Right lobe of liver (tissue), 6 donors: Measurements from ENCODE around the gene GNG12. TPM values are rescaled to one million over a fixed set of nuclear protein-coding genes. Genes with fewer than 3 reads are reported as not detected.

Experiments
- ATAC-seq, 4 donors: fragments of 200-7000 bp; cut with Tn5 transposase; one replicate each; pipeline ENCODE4 v1.9.1; 2020; ENCODE audit warnings: mild to moderate bottlenecking in 4 of 4, moderate library complexity in 4 of 4
- DNase-seq, 3 donors: peaks; one replicate each; pipeline ENCODE4 v3.0.0-alpha.2; 2020
- H3K27ac ChIP-seq, 3 donors: fragments of 200-600 bp; one replicate each; pipeline ENCODE4 v1.8.0; 2022
- H3K27me3 ChIP-seq, 2 donors: fragments of 200-600 bp; one replicate each; pipeline ENCODE4 v1.8.0; 2022
- H3K36me3 ChIP-seq, 4 donors: fragments of 200-600 bp; sonication (generic) in 1 of 4; one replicate each; pipeline versions ENCODE4 v1.5.1 to v1.8.0; 2017 to 2022; ENCODE audit warnings: control low read depth in 1 of 4
- H3K4me1 ChIP-seq, 4 donors: fragments of 200-600 bp; sonication (generic) in 1 of 4; one replicate each; pipeline versions ENCODE4 v1.5.1 to v1.8.0; 2017 to 2022; ENCODE audit warnings: control low read depth in 1 of 4
- H3K4me3 ChIP-seq, 3 donors: fragments of 200-600 bp; one replicate each; pipeline ENCODE4 v1.8.0; 2022
- H3K9me3 ChIP-seq, 4 donors: fragments of 200-600 bp; sonication (generic) in 1 of 4; one replicate each; pipeline versions ENCODE4 v1.5.1 to v1.8.0; 2017 to 2022; ENCODE audit warnings: control low read depth in 1 of 4
- POLR2A ChIP-seq: fragments of 450-650 bp; IDR thresholded peaks from one replicate; pipeline ENCODE4 v1.6.1; 2017; ENCODE audit warnings: antibody characterized with exemption, mild to moderate bottlenecking
- WGBS: methylation state at CpG from one replicate; pipeline ENCODE4 v1.1.6; 2018; ENCODE audit warnings: low coverage, low lambda C conversion rate; ENCODE audit not compliant: insufficient coverage; ENCODE audit errors: missing lambda C conversion rate; 5-methylcytosine and 5-hydroxymethylcytosine counted together
- intact Hi-C, 2 donors: fragments of 100-400 bp; cut with DNase I; formaldehyde crosslinking; loops; one replicate each; pipeline versions ENCODE4 v1.11.2 to v1.14.1; 2022
- total RNA-seq, 6 experiments: library from RNA; depleted of rRNA in 2 of 6; stranded (reverse); fragments of >200 nt in 2 of 6; fragmentation: NEBNext Ultra II Directional in 3 of 6; extraction: Animal tissue kit (Norgen Biotek cat#: 25700) in 3 of 6; gene quantifications; one replicate each; pipeline versions ENCODE4 v1.1.0 to v1.2.4, GENCODE V29; 2016 to 2023
- TF ChIP-seq, protein P1 (sequence below), 4 donors: fragments of 200-600 bp in 3 of 4; fragments of 450-650 bp in 1 of 4; IDR thresholded peaks; one replicate each; pipeline versions ENCODE4 v1.5.1 to v1.8.0; 2016 to 2022; ENCODE audit warnings: antibody characterized with exemption in 4 of 4, mild to moderate bottlenecking in 2 of 4
- donor health status: DM: no; HTN: yes; CAD: no.
- donor health status: DM: no; HTN: no; CAD: no.
- donor health status: DM: no; HTN: no; CAD: no.
- donor health status: DM: no; HTN: yes; CAD: no.
- donor health status: DM: no; HTN: yes; CAD: no.

Gene GNG12
- total RNA-seq, 6 experiments from 2014 or later: 18.8 to 52.7 (median 33.9) TPM

DNA sequence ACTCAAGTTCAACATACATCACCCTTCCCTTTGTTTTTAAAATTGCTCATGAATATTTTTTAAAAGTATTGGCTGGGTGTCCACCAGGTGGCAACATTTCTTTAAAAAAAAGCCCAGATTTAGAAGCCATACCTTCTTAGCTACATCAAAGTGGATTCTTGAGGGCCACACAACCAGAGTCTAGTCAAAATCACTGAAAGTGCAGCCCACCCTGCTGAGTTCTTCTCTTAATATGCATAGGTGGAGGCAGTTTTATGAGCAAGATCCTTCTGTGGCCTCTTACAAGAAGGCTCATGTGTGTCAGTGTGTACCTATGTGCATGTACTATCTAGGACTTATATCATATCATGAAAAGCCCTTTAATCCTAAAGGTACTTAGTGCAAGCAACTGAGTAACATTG is 16.9 kb upstream of the GNG12 start:
- intact Hi-C loops: loop anchor here (10.0 kb wide), 2 partner anchors 165 to 255 kb away; no protein-coding TSS in a partner anchor
- Histone ChIP-seq H3K27ac (no peak overlapping the region), H3K4me3 (no peak overlapping the region), H3K27me3 (no peaks in the 10 kb centered on the region), H3K4me1 (no peaks in the 10 kb centered on the region), H3K9me3 (no peaks in the 10 kb centered on the region), H3K36me3 (no peaks in the 10 kb centered on the region)
- ATAC-seq (peak; percentile 34 to 65 (median 64)), DNase-seq (no peak)
- no peak for TF ChIP-seq POLR2A
- TF ChIP-seq, protein P1, sequence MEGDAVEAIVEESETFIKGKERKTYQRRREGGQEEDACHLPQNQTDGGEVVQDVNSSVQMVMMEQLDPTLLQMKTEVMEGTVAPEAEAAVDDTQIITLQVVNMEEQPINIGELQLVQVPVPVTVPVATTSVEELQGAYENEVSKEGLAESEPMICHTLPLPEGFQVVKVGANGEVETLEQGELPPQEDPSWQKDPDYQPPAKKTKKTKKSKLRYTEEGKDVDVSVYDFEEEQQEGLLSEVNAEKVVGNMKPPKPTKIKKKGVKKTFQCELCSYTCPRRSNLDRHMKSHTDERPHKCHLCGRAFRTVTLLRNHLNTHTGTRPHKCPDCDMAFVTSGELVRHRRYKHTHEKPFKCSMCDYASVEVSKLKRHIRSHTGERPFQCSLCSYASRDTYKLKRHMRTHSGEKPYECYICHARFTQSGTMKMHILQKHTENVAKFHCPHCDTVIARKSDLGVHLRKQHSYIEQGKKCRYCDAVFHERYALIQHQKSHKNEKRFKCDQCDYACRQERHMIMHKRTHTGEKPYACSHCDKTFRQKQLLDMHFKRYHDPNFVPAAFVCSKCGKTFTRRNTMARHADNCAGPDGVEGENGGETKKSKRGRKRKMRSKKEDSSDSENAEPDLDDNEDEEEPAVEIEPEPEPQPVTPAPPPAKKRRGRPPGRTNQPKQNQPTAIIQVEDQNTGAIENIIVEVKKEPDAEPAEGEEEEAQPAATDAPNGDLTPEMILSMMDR (IDR thresholded peaks at IDR 0.05): peak; percentile 55 to 57 (median 56)

DNA sequence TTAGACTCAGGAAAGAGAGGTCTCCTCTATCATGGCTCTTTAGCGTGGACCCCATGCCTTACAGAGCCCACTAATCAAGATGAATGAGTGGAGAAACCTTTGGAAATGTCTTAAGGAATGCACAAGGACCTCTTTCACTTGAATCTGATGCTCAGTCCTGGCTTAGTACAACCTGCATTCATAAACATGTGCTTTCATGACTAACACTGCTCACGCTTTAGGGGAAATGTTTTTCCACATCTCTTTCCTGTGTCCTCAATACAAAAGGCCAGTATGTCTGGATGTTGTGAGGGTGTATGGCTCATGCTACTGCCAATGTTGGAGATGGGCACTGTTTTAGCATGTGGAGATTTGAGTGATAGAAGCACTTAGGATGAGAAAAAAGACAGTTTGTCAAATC is 14.2 kb upstream of the GNG12 start:
- Histone ChIP-seq H3K4me3 (no peak overlapping the region), H3K4me1 (no peaks in the 10 kb centered on the region), H3K9me3 (no peaks in the 10 kb centered on the region), H3K27me3 (no peaks in the 10 kb centered on the region), H3K36me3 (no peaks in the 10 kb centered on the region), H3K27ac (no peak overlapping the region)
- DNase-seq (no peak), ATAC-seq (peak in 2 of 4 donors; percentile 23 to 67)
- intact Hi-C loops: no loop called here
- 33% methylated on average over 2 of the region's 2 CpGs for whole genome bisulfite sequencing
- no peak for TF ChIP-seq POLR2A
- TF ChIP-seq, protein P1 (IDR thresholded peaks at IDR 0.05): no peak

DNA sequence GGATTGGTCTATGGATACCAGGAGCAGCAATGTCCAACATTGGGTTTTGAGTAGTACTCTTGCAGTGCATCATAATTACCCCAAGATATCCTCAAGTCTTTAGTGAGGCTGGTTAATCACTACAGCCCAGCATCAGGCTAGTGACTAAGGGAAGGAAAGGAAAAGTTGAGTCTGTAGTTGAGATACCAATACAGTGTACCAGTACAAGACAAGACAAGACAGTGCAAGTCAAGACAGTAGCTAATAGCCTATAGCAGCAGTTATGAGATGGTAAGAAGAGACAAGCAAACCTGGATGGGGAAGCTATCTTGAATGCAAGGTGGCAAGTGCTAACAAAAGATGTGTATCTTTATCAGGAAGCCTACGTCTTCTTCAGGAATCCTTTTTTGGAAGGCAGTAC is 13.3 kb upstream of the GNG12 start:
- ATAC-seq: no peak
- Histone ChIP-seq H3K27me3 (no peaks in the 10 kb centered on the region), H3K27ac (no peak overlapping the region), H3K9me3 (no peaks in the 10 kb centered on the region), H3K4me3 (no peak overlapping the region), H3K4me1 (no peaks in the 10 kb centered on the region), H3K36me3 (no peaks in the 10 kb centered on the region)
- intact Hi-C loops: no loop called here
- no peak for DNase-seq
- 80% methylated on average over 1 of the region's 1 CpG for WGBS
- no peak for TF ChIP-seq POLR2A
- TF ChIP-seq, protein P1 (IDR thresholded peaks at IDR 0.05): no peak

DNA sequence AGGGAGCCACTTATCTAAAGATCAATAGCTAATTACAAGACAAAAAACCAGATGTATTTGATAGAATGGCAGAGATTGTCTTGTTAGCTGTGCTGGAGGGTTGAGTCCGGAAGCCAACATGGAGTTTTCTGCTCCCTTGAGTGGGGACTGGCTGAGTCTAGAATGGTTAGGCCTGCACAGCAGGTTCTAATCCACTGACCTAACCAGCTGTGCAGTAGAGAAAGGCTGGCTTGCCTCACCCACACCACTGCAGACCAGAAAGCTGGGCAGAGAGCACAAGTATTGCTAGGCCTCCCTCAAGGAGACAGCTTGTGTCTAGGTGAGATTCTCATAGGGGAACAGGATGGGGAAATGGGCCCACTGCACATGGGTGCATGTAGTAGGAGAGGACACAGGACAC is 11.7 kb upstream of the GNG12 start:
- ATAC-seq: no peak
- intact Hi-C loops: no loop called here

More for the DNA sequence above, 11.7 kb upstream of the GNG12 start:
- Histone ChIP-seq H3K27ac (no peak overlapping the region), H3K9me3 (no peaks in the 10 kb centered on the region), H3K4me3 (no peak overlapping the region), H3K4me1 (no peaks in the 10 kb centered on the region), H3K36me3 (no peaks in the 10 kb centered on the region), H3K27me3 (no peaks in the 10 kb centered on the region)
- 89% methylated on average over 1 of the region's 1 CpG for WGBS
- no peak for TF ChIP-seq POLR2A
- TF ChIP-seq, protein P1 (IDR thresholded peaks at IDR 0.05): no peak
- no peak for DNase-seq
